ENCODE data around the gene ZP2. TPM values are rescaled to one million over a fixed set of nuclear protein-coding genes. Genes with fewer than 3 reads are reported as not detected.
"Not testable (repeated sequence)": the region's sequence is repeated elsewhere in the genome, so short reads cannot be mapped to it uniquely, and the experiment has no call there.

The ZP2 gene
- total RNA-seq, 2 experiments from 2014 or later, result not detected

- ChIA-PET CTCF (no interaction called here), POLR2A (no interaction called here)
- no peaks in the 10 kb centered on the region for H3K4me1 Mint-ChIP-seq
Measured at GRCh38 chr16:21208446-21209230, 2.7 kb downstream of the ZP2 start.

GRCh38 chr16:21206550-21206949 lies 4.8 kb downstream of the ZP2 start:
- ChIA-PET POLR2A (interaction anchor here (0.6 kb wide), 1 partner anchor 10 kb away, joined by 5 read pairs; no protein-coding TSS in a partner anchor), CTCF (no interaction called here)
- no peaks in the 10 kb centered on the region for H3K36me3 Mint-ChIP-seq (ENCODE audit: low read depth)
- no peak for ATAC-seq
- intact Hi-C loops (cut with DNase I, micrococcal nuclease), result loop anchor here in 1 of 2 experiments (10.0 kb wide), 1 partner anchor 58 kb away; no protein-coding TSS in a partner anchor
- H3K9me3 Mint-ChIP-seq (ENCODE audit: low read depth), result no peaks in the 10 kb centered on the region
- H3K27me3 Mint-ChIP-seq, result peaks cover 12% of the 10 kb centered on the region
- no peak overlapping the region for H3K4me3 Mint-ChIP-seq
- H3K27ac Mint-ChIP-seq, result no peak overlapping the region
- DNase-seq, result no peak
- no peaks in the 10 kb centered on the region for H3K4me1 Mint-ChIP-seq

More at GRCh38 chr16:21208446-21209230, 2.7 kb downstream of the ZP2 start:
- Mint-ChIP-seq H3K4me3 (no peak overlapping the region), H3K27me3 (peaks cover 14% of the 10 kb centered on the region), H3K9me3 (ENCODE audit: low read depth) (no peaks in the 10 kb centered on the region), H3K27ac (no peak overlapping the region), H3K36me3 (ENCODE audit: low read depth) (no peaks in the 10 kb centered on the region)
- DNase-seq (no peak), ATAC-seq (no peak)
- intact Hi-C loops (cut with DNase I, micrococcal nuclease), result loop anchor here in 1 of 2 experiments (10.0 kb wide), 1 partner anchor 56 kb away; no protein-coding TSS in a partner anchor

GRCh38 chr16:21205303-21205702 lies 6.1 kb downstream of the ZP2 start:
- no peaks in the 10 kb centered on the region for H3K4me1 Mint-ChIP-seq
- H3K36me3 Mint-ChIP-seq (ENCODE audit: low read depth), result no peaks in the 10 kb centered on the region
- H3K4me3 Mint-ChIP-seq, result no peak overlapping the region
- ChIA-PET POLR2A (no interaction called here), CTCF (no interaction called here)
- ATAC-seq (no peak), DNase-seq (no peak)
- H3K27ac Mint-ChIP-seq, result no peak overlapping the region
- H3K9me3 Mint-ChIP-seq (ENCODE audit: low read depth), result no peaks in the 10 kb centered on the region
- intact Hi-C loops (cut with DNase I, micrococcal nuclease), result loop anchor here in 1 of 2 experiments (10.0 kb wide), 1 partner anchor 59 kb away; no protein-coding TSS in a partner anchor
- peaks cover 8% of the 10 kb centered on the region for H3K27me3 Mint-ChIP-seq

GRCh38 chr16:21203155-21203797 lies 8.1 kb downstream of the ZP2 start:
- no peak overlapping the region for H3K27ac Mint-ChIP-seq
- no peak overlapping the region for H3K4me3 Mint-ChIP-seq
- intact Hi-C loops (cut with DNase I, micrococcal nuclease), result loop anchor here in 1 of 2 experiments (10.0 kb wide), 1 partner anchor 62 kb away; no protein-coding TSS in a partner anchor
- POLR2A ChIA-PET, result no interaction called here
- no peaks in the 10 kb centered on the region for H3K36me3 Mint-ChIP-seq (ENCODE audit: low read depth)
- no peaks in the 10 kb centered on the region for H3K4me1 Mint-ChIP-seq
- ATAC-seq (no peak), DNase-seq (no peak)
- H3K27me3 Mint-ChIP-seq, result peaks cover 10% of the 10 kb centered on the region
- H3K9me3 Mint-ChIP-seq (ENCODE audit: low read depth), result no peaks in the 10 kb centered on the region
- CTCF ChIA-PET, result interaction anchor here (0.9 to 1.1 kb wide), 2 partner anchors 13 to 24 kb away, joined by 3 to 4 read pairs; no protein-coding TSS in a partner anchor

GRCh38 chr16:21199607-21200218 lies 11.7 kb downstream of the ZP2 start:
- DNase-seq, result no peak
- Mint-ChIP-seq H3K9me3 (ENCODE audit: low read depth) (no peaks in the 10 kb centered on the region), H3K4me1 (peaks cover 4% of the 10 kb centered on the region), H3K27ac (no peak overlapping the region), H3K4me3 (no peak overlapping the region), H3K27me3 (peaks cover 9% of the 10 kb centered on the region), H3K36me3 (ENCODE audit: low read depth) (no peaks in the 10 kb centered on the region)
- ChIA-PET POLR2A (no interaction called here), CTCF (interaction anchor here (1.1 to 1.2 kb wide), 2 partner anchors 10 to 11 kb away, joined by 3 to 8 read pairs; no protein-coding TSS in a partner anchor)
- intact Hi-C loops (cut with DNase I, micrococcal nuclease), result loop anchor here in 1 of 2 experiments (10.0 kb wide), 1 partner anchor 65 kb away; no protein-coding TSS in a partner anchor
- ATAC-seq, result no peak

GRCh38 chr16:21197621-21198020 lies 13.8 kb downstream of the ZP2 start:
- intact Hi-C loops (cut with DNase I, micrococcal nuclease), result no loop called here
- ChIA-PET POLR2A (no interaction called here), CTCF (interaction anchor here (0.9 to 1.0 kb wide), 2 partner anchors 9 to 14 kb away, joined by 4 read pairs; no protein-coding TSS in a partner anchor)
- Mint-ChIP-seq H3K27me3 (peaks cover 7% of the 10 kb centered on the region), H3K4me3 (no peak overlapping the region), H3K36me3 (ENCODE audit: low read depth) (no peaks in the 10 kb centered on the region), H3K9me3 (ENCODE audit: low read depth) (no peaks in the 10 kb centered on the region), H3K27ac (no peak overlapping the region), H3K4me1 (peaks cover 9% of the 10 kb centered on the region)
- DNase-seq, result no peak
- ATAC-seq, result no peak

GRCh38 chr16:21197112-21197511 lies 14.3 kb downstream of the ZP2 start:
- H3K4me1 Mint-ChIP-seq, result peaks cover 9% of the 10 kb centered on the region
- ChIA-PET CTCF (interaction anchor here (0.9 to 1.0 kb wide), 3 partner anchors 9 to 329 kb away, joined by 3 to 4 read pairs (median 4); no protein-coding TSS in a partner anchor), POLR2A (no interaction called here)
- ATAC-seq (no peak), DNase-seq (no peak)
- H3K27me3 Mint-ChIP-seq, result peaks cover 7% of the 10 kb centered on the region
- H3K27ac Mint-ChIP-seq, result no peak overlapping the region
- no peaks in the 10 kb centered on the region for H3K9me3 Mint-ChIP-seq (ENCODE audit: low read depth)
- H3K36me3 Mint-ChIP-seq (ENCODE audit: low read depth), result no peaks in the 10 kb centered on the region
- intact Hi-C loops (cut with DNase I, micrococcal nuclease), result no loop called here
- no peak overlapping the region for H3K4me3 Mint-ChIP-seq

GRCh38 chr16:21195330-21195729 lies 16.0 kb downstream of the ZP2 start:
- ATAC-seq; H3K36me3 Mint-ChIP-seq (ENCODE audit: low read depth); H3K4me1 Mint-ChIP-seq; H3K27me3 Mint-ChIP-seq; H3K4me3 Mint-ChIP-seq; H3K27ac Mint-ChIP-seq; DNase-seq; intact Hi-C loops (cut with DNase I, micrococcal nuclease); H3K9me3 Mint-ChIP-seq (ENCODE audit: low read depth); POLR2A ChIA-PET: not testable (repeated sequence)
- CTCF ChIA-PET, result interaction anchor here (0.7 kb wide), 1 partner anchor 35 kb away, joined by 3 read pairs; no protein-coding TSS in a partner anchor

GRCh38 chr16:21194771-21195301 lies 16.5 kb downstream of the ZP2 start:
- ChIA-PET CTCF (interaction anchor here (0.7 to 1.3 kb wide), 2 partner anchors 36 to 106 kb away, joined by 3 to 4 read pairs; no protein-coding TSS in a partner anchor), POLR2A (no interaction called here)
- intact Hi-C loops (cut with DNase I, micrococcal nuclease), result no loop called here
- ATAC-seq (peak; percentile 49), DNase-seq (no peak)
- H3K36me3 Mint-ChIP-seq (ENCODE audit: low read depth), result no peaks in the 10 kb centered on the region
- H3K27me3 Mint-ChIP-seq, result peaks cover 9% of the 10 kb centered on the region
- H3K9me3 Mint-ChIP-seq (ENCODE audit: low read depth), result peaks cover 2% of the 10 kb centered on the region
- no peak overlapping the region for H3K4me3 Mint-ChIP-seq
- H3K4me1 Mint-ChIP-seq, result peaks cover 9% of the 10 kb centered on the region
- H3K27ac Mint-ChIP-seq, result no peak overlapping the region

GRCh38 chr16:21192991-21193390 lies 18.4 kb downstream of the ZP2 start:
- H3K36me3 Mint-ChIP-seq (ENCODE audit: low read depth), result no peaks in the 10 kb centered on the region
- DNase-seq (no peak), ATAC-seq (no peak)
- no peak overlapping the region for H3K4me3 Mint-ChIP-seq
- peaks cover 5% of the 10 kb centered on the region for H3K27me3 Mint-ChIP-seq
- peaks cover 18% of the 10 kb centered on the region for H3K4me1 Mint-ChIP-seq
- H3K9me3 Mint-ChIP-seq (ENCODE audit: low read depth), result peaks cover 2% of the 10 kb centered on the region
- ChIA-PET CTCF (interaction anchor here (1.5 kb wide), 1 partner anchor 86 kb away, joined by 4 read pairs; no protein-coding TSS in a partner anchor), POLR2A (no interaction called here)
- intact Hi-C loops (cut with DNase I, micrococcal nuclease), result no loop called here
- H3K27ac Mint-ChIP-seq, result no peak overlapping the region

- H3K27ac Mint-ChIP-seq, result no peak overlapping the region
- H3K9me3 Mint-ChIP-seq (ENCODE audit: low read depth), result peaks cover 2% of the 10 kb centered on the region
- H3K27me3 Mint-ChIP-seq, result peaks cover 5% of the 10 kb centered on the region
- ChIA-PET CTCF (interaction anchor here (1.6 to 2.5 kb wide), 2 partner anchors 31 to 88 kb away, joined by 4 to 10 read pairs; no protein-coding TSS in a partner anchor), POLR2A (no interaction called here)
- ATAC-seq (no peak), DNase-seq (no peak)
- H3K4me1 Mint-ChIP-seq, result peaks cover 26% of the 10 kb centered on the region
- H3K36me3 Mint-ChIP-seq (ENCODE audit: low read depth), result peaks cover 2% of the 10 kb centered on the region
- intact Hi-C loops (cut with DNase I, micrococcal nuclease), result no loop called here
- no peak overlapping the region for H3K4me3 Mint-ChIP-seq
Measured at GRCh38 chr16:21190599-21190998, 20.8 kb downstream of the ZP2 start.
